ENCODE measurements around the gene MAL.

MAL gene

DNA sequence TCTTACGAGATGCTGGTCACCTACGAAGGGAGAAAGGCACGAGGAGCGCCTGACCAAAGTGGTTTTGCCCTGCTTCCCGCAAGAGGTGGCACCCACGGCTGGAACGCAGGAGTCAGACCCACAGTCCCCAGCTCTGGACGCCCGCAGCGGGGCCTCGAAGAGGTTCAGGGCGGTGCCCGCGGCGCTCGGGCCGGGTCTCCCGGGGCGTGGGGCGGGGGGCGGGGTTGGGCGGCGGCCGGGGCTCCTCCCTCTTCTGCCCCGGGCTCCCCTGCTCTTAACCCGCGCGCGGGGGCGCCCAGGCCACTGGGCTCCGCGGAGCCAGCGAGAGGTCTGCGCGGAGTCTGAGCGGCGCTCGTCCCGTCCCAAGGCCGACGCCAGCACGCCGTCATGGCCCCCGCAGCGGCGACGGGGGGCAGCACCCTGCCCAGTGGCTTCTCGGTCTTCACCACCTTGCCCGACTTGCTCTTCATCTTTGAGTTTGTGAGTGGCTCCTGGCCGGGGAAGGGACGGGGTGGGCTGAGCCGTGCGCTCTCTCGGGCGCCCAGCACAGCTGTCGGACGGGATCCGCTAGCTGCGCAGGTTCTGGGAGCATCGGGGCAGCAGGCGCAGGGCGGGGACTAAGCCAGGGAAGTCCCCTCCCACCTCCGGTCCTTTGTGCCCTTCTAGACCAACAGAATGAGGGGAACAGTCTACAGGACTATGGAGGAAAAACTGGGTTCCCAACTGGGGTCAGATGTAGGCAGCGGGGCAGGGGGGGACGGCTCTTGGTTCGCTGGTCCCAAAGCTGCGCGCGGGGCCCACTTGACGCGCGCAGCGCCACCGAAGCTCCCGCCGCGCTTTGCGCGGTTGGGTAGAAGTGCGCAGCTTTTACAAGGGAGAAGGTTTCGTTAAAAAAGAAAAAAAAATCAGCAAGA, at the start of gene MAL:
TSS of gene MAL (plus strand) at position 303 of the 914 bp plus-strand sequence. CDS start at position 388, 85 bp downstream.
- DNase-seq (ENCODE audit: low read depth), result peak; percentile 33

DNA sequence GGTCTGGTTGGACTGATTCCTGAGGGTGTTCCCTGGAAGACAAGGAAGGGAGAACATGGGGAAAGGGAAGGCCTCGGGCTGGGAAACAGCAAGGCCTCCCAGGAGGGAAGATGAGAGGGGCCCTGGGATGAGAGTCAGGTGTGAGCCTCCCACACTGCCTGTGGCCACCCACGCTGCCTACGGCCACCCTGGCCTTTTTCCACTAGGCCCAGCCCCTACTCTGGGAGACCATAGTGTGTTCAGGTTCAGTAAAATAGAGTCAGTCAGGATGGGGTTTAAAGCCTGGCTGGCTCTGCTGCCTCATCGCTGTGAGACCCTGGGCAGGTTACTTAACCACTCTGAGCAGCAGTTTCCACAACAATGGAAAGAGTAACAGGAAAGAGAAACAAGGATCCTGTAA, 47.7 kb upstream of the MAL start:
- no peak for DNase-seq (ENCODE audit: low read depth)

DNA sequence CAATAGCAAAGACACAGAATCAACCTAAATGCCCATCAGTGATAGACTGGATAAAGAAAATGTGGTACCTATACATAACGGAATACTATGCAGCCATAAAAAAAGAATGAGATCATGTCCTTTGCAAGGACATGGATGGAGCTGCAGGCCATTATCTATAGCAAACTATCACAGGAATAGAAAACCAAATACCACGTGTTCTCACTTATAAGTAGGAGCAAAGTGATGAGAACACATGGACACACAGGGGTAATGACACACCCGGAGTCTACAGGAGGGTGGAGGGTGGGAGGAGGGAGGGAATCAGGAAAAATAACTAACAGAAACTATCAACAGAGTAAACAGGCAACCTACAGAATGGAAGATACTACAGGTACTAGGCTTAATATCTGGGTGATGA, 46.6 kb upstream of the MAL start:
- DNase-seq (ENCODE audit: low read depth), result no peak

DNA sequence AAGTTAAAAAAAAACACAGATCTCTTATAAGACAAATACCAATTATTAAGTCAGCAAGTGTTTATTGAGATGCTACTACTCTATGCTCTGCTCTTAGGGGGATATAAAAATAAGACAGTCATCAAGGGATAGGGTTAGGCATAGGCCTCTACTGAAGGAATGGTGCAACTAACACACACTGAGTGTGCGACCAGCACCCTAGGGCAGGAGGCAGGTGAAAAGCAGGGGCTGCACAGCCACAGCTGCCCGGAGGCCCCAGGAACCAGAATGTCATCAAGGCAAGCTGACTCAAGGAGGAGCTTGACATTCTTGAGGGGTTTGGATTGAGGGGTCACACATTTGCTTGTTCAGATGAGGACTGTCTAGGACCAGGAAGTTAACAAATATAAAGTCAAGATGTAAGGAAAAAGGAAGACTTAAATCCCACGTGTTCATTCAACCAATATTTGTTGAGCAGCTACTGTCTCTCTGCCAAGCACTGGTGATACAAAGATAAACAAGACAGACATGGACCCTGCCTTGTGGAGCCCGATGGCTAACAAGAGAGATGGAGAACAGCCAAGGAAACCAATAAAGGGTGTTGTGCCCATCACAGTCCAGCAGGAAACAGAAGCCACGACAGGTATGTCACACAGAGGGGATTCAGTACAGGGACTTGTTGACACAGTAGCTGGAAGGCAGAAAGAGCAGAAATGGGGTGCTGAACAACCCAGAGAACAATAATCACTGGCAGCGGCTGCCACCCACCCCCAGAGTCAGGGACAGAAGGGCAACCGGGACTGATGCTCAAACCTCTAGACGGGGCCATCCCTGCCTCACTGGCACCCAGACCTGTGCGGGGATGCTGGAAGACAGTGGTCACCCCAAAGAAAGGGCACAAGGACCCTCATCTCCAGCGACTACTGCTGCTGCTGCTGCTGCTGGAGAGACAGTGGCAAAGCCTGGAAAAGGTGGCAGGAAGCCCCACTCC, 45.8 kb upstream of the MAL start:
- DNase-seq (ENCODE audit: low read depth), result no peak

DNA sequence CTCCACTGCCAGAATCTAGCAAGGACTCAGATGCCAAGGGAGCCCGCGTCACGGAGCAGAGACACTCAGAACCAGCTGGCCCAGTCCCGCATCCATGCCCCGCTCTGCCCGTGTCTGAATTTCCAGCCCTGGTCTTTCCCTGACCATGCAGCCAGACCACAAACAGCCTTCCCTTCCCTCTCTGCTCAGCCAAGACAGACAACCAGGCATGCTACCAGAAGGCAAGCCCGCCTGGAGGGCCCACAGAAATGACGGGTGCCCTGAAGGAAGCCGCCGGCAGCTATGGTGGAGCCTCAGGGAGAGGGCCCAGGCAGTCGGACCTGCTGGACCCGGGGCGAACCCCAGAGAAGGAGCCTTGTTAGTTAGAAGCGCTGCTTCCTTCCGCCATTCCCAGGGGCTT, 45.1 kb upstream of the MAL start:
- no peak for DNase-seq (ENCODE audit: low read depth)

DNA sequence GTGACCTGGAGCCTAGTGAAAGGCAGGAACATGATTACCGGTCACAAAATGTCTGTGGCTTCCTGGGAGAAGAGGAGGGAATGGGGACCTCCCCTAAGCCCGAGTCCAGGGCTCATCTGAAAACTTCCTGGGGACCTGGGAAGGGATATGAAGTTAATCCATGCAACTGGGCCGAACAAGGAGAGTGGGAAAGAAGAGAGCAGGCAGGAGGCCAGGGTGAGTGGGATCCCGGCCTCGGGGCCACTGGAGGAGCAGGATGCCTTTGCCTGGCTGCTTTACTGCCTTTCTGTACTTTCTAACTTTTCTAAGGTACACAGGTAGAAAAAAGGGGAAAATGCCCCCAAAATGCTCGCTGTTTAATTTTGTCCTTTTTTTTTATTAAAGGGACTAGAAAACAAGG, 43.4 kb upstream of the MAL start:
- no peak for DNase-seq (ENCODE audit: low read depth)

DNA sequence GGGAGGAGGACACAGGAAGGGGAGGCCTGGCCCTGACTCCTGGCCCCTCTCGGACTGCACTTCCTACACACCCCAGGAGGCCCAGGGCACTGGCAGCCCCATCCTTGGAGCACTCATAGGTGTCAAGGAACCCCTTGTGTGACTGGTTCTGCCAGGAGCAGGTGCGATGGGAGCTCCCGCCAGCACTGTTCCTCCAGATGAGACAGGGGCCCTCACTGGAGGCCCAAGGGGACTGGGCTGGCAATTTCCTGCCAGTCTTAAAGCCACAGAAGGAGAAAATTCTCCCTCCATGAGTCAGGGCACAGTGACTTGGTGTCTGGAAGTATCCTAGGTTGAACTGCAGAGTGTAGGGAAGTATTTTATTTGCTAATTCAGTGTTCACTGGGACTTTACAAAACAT, 42.8 kb upstream of the MAL start:
- DNase-seq (ENCODE audit: low read depth), result no peak

DNA sequence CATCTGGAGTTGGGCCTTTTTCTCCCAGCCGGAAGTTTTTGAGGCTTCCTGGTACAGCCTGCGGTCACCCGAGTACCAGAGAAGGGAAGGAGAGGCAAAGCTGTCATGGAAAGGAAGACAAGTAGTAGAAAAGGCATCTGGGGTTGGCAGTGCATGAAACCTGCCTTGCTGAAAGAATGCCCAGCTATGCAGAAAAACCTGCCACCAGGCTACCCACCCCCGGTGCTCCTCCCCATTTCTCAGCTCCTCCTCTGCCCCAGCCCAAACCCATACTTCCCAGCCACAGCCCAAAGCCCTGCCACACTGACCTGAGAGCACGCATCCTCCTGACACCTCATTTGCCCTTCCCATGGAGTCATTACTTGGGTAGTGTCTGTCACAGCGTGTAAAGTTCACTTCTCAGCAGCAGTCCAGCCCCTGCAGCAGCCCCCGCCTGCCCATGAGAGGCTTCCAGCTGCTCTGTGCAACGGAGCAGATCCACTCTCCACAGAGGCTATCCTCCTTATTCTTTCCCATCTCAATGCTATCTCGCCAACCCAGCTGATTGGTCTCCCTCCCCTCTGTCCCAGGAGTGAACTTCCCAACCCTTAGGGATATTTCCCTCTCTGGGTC, 40.4 kb upstream of the MAL start:
- no peak for DNase-seq (ENCODE audit: low read depth)

DNA sequence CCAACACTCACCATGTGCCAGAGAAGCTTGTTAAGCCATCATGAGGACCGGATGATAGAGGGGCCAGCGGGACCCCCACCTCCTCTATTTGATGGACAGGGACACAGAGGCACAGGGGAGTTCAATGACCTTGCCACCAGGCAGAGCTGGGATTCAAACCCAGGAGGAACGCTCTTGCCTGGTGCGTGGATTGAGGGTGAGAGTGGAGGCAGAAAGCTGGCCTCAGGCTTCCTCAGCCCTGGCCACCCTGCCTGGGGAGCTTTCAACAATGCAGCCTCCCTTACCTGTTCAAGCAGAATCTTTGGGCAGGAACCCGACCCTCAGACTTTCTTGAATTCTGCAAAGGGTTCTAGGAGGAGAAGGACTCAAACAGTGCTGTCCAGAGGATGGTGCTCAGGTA, 39.9 kb upstream of the MAL start:
- DNase-seq (ENCODE audit: low read depth), result no peak

DNA sequence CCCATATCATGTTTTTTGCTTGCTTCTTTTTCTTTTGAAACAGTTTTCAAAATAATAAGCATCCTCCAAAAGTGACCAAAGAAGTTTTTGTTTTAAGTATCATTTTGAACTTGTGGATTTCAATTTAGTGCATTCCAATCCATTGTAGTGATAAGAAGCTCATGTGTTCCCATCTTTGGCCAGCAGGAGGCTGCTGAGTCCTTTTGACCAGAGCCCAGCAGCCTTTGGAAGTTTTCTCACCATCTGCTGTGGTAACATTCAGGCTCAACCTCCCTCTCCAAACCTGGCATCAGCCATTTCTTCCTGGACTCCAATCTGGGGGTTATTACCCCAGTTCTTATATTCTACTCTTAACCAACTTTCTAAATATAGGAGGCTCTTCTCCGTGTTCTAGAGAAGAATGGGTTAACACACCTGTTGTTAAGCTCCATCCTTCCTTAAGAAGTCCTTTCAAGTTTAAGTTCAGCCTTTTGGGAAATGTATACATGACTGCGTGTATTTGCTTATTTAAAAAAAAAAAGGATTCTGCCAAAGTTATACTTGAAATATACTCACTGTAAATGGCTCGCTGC, 39.0 kb upstream of the MAL start:
- no peak for DNase-seq (ENCODE audit: low read depth)

DNA sequence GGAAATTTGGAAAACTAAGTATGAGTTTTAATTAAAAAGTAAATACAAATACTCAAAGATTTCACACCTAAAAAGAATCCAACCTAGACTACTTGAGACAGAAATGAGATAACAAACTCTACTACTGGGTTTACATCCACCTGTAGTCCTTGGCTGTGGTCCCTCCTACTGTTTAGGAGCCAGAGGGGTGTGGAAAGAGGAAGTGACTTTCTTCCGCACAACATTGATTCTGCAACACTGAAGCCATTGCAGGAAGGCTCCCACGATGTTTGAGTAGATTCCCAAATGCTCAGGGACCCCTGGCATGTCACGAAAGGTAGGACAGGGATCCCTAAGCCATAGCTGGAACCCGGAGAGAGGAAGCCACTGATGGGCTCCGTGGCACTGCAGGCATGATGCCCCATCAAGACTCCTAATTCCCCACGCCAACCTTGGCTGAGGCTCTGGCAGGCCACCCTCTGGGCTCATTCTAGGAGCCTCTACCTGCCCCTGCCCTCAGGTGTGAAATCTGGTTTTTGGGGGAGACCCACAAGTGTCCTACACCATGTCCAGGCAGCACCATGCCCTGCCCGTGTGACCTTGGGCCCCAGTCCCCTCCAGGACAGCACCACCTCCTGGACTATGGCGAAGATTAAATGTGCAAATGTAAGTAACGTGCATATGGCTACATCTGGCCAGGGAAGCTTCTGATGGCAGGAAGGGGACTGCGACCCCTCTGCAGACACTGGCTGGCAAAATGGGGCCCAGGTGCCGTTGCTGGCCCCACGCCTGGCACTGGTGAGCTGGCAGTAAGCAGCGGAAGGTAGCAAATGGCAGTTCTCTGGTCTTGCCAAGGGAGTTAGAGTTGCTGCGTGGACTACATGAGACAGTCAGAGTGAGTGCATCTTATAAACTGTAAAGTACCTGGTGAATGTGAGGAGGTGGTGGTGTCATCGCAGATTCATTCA, 38.2 kb upstream of the MAL start:
- DNase-seq (ENCODE audit: low read depth), result no peak

DNA sequence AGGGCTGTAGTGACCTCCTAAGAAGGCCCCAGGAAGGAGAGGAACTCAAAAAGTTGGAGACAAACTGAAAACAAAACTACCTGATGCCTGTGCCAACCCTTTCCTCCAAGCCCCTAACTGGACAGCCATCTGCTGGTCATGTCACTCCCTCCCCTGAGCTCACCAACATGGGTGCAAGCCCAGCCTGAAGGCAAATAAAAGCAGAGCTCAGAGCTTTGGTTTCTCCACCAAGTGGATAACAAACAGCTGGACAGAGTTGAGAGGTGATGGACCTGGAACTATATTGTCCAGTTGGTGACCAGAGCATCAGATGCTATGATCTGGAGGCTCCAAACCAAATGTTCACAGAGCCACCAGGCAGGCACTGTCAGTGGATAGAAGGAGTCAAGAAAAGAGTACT, 34.6 kb upstream of the MAL start:
- no peak for DNase-seq (ENCODE audit: low read depth)

DNA sequence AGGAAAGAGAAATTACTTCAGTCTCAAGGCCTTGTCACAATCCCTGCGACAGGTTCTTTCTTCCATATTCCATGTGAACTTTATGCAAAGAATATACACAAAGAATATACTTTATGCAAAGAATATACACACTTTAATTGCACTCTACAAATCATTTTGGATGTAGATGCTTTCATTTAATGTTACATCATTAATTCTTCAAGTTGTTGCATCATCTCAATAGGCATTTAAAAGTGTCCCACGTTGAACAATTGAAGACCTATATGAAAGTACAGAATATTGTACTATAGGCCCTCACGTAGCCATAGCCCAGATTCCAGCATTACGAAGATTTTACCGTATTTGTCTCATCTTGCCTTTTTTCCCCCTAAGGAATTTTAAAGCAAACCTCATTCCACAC, 33.1 kb upstream of the MAL start:
- DNase-seq (ENCODE audit: low read depth), result no peak

DNA sequence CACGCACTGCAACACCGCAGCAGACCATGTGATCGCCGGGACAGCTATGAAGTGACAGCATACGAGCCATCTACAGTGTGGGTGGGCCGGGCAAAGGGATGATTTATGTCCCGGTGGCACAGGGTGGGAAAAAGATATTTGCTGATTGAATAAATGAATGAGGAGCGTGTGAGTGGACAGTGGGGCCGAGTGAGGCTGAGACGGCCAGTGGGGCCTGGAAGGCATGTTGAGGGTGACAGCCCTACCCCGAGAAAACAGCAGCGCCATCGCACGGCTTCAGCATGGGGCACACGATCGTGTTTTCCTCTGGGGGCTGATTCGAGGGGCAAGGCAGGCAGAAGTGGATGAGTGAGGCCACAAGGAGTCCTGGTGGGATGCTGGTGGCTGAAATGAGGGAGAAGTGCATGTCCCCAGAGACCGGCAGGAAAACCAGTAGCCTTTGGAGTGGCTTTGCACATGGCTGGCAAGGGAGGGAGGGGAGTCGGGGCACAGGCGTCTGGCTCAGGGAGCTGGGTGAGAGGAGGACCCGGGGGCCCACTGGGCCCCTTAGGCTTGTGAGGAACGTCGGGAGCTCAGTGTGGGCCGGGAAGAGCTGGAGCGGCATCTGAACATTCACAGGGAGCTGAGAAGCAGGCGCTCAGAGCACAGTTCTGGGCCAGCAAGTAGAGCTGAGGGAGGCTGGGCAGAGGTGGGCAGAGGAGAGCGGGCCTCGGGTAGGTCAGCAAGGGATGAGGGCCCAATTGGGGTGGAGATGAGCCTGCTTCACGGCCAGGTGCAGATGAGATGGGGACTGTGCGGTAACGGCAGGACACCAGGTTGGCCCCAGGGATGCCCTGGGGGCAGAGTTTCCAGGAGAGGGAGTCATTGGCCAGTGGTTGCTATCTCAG, 32.1 kb upstream of the MAL start:
- no peak for DNase-seq (ENCODE audit: low read depth)

DNA sequence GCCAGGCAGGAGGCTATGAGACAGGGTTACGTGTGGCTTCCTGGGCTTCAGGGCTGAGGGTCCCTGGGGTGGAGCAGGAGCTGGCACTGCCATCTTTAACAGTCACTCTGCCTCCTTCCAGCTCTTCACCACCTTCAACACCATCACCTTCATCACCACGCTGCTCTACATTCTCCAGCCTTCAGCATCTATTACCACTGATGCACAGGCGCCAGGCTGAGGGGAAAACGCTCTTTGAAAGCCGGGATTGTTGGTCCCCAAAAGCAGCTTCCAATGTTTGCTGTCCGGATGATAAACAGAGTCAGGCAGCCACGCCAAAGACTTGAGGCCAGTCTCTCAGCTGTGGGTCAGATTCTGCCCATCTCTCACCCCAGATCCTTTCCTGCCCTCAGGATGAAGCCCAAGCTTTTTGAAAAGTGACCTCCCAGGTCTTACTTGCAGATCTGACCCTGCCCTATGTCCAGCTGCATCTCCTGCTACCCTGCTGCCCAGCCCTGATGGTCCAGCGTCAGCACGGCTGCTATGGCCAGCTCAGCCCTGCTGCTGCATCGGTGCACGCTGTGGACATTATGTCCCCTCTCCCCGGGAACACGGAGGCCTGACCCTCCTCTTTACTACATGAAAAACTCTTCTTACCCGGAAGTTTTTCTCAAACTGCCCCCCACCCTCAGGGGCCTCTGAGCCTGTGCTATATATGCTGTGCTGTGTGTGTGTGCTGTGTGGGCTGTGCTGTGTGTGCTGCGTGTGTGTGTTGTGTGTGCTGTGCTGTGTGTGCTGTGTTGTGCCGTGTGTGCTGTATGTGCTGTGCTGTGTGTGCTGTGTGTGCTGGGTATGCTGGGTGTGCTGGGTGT, 31.2 kb upstream of the MAL start:
- no peak for DNase-seq (ENCODE audit: low read depth)

DNA sequence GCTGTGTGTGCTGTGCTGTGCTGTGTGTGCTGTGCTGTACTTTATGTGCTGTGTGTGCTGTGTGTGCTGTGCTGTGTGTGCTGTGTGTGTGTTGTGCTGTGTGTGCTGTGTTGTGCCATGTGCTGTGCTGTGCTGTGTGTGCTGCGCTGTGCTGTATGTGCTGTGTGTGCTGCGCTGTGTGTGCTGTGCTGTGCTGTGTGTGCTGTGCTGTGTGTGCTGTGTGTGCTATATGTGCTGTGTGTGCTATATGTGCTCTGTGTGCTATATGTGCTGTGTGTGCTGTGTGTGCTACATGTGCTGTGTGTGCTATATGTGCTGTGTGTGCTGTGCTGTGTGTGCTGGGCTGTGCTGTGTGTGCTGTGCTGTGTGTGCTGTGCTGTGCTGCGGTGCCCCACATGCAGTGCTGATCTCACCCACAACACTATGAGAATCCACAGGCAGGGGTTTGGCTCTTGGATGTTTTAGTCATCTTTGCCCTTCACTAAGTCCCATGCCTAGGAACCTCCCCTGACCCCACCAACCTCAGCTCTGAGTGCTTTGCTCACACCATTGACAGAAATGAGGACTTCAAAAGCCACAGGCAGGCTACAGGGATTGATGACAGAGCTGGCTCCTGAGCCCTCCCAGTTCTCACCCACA, 30.5 kb upstream of the MAL start:
- no peak for DNase-seq (ENCODE audit: low read depth)

DNA sequence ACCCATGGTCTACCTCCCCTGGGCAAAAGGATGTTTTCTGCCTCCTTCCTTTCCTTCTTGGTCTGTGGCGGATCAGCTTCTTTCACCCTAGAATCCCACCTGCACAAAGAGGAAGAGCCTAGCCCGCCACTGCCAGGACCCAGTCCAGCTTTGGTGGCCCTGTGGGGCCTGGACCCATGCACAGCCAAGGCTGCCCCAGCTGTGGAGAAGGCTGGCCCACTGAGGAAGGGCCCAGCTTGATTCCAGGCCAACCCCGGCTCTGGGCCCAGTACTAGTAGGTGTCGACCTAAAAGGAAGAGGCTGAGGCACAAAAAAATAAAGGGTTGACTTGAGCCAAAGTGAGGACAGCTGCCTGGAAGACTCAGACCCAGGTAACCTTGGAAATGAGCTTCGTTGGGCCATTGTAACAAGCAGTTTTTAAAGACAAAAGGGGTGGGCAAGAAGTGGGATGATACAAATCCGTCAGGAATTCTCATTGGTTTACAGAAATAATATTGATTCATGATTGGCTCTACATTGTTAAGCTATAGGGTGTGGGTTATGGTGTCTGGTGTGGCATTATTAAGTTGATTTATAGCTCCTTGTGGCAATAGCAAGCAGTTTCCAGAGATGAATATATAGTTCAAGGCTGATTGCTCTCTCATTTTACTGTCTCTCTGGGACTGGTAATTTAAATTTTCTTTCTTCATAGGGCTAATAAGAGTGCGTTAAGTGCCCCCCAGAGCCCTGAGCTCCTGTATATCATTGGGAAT, 29.8 kb upstream of the MAL start:
- DNase-seq (ENCODE audit: low read depth), result no peak

All from stimulated activated CD8-positive, alpha-beta memory T cell treated with anti-CD3 and anti-CD28 coated beads, Interleukin-12 subunit alpha, Interleukin-12 subunit beta, amount 100 ng/mL, for 1 hour (primary cell).